Left renal cortex interstitium (tissue), 4 donors: ENCODE results near the gene CBFA2T2. TPM values are rescaled to one million over a fixed set of nuclear protein-coding genes. Genes with fewer than 3 reads are reported as not detected.
"Not testable (repeated sequence)": the region's sequence is repeated elsewhere in the genome, so short reads cannot be mapped to it uniquely, and the experiment has no call there.

Source experiments
- DNase-seq, 4 donors: peaks; one replicate each; pipeline ENCODE4 v3.0.0-alpha.2; 2013; ENCODE audit warnings: low read depth in 4 of 4, low spot score in 2 of 4, missing footprints in 1 of 4
- polyA plus RNA-seq, 4 donors: library from polyadenylated mRNA; unstranded; fragments of 120-200 nt; gene quantifications; one replicate each; pipeline ENCODE4 v1.2.1, GENCODE V29; 2013; ENCODE audit not compliant: insufficient read length in 4 of 4

Gene CBFA2T2
- polyA plus RNA-seq, 4 donors = 20.6 to 36.3 (median 28.4) TPM

- DNase-seq = no peak
Observed at GRCh38 chr20:33501000-33501399, 11.1 kb downstream of the CBFA2T2 start.

GRCh38 chr20:33503564-33503963, 13.7 kb downstream of the CBFA2T2 start:
- DNase-seq = no peak

GRCh38 chr20:33506576-33506975, 16.7 kb downstream of the CBFA2T2 start:
- DNase-seq = no peak

- DNase-seq = no peak
Observed at GRCh38 chr20:33507461-33507860, 17.6 kb downstream of the CBFA2T2 start.

- DNase-seq = not testable (repeated sequence)
Observed at GRCh38 chr20:33508015-33508414, 18.1 kb downstream of the CBFA2T2 start.

- not testable (repeated sequence) for DNase-seq
Observed at GRCh38 chr20:33509057-33509456, 19.2 kb downstream of the CBFA2T2 start.

GRCh38 chr20:33511876-33512275, 22.0 kb downstream of the CBFA2T2 start:
- DNase-seq = not testable (repeated sequence)

GRCh38 chr20:33515569-33516216, 25.8 kb downstream of the CBFA2T2 start:
- DNase-seq = no peak

GRCh38 chr20:33516882-33517281, 27.0 kb downstream of the CBFA2T2 start:
- DNase-seq = no peak

GRCh38 chr20:33518071-33518470, 28.2 kb downstream of the CBFA2T2 start:
- DNase-seq = no peak

- no peak for DNase-seq
Observed at GRCh38 chr20:33521461-33521860, 31.6 kb downstream of the CBFA2T2 start.

- DNase-seq = no peak
Observed at GRCh38 chr20:33522256-33522820, 32.4 kb downstream of the CBFA2T2 start.

GRCh38 chr20:33524261-33524660, 34.4 kb downstream of the CBFA2T2 start:
- no peak for DNase-seq

- no peak for DNase-seq
Observed at GRCh38 chr20:33526769-33527168, 36.9 kb downstream of the CBFA2T2 start.

- peak; percentile 59 to 84 (median 69) for DNase-seq
Observed at GRCh38 chr20:33531047-33531877, 41.4 kb downstream of the CBFA2T2 start.

GRCh38 chr20:33531885-33532284, 42.0 kb downstream of the CBFA2T2 start:
- DNase-seq = peak in 1 of 4 donors; percentile 62

- DNase-seq = no peak
Observed at GRCh38 chr20:33532753-33533459, 43.0 kb downstream of the CBFA2T2 start.

- DNase-seq = not testable (repeated sequence)
Observed at GRCh38 chr20:33535717-33536116, 45.8 kb downstream of the CBFA2T2 start.

GRCh38 chr20:33537608-33538007, 47.7 kb downstream of the CBFA2T2 start:
- no peak for DNase-seq

- no peak for DNase-seq
Observed at GRCh38 chr20:33539129-33539528, 49.2 kb downstream of the CBFA2T2 start.

- no peak for DNase-seq
Observed at GRCh38 chr20:33540427-33540826, 50.5 kb downstream of the CBFA2T2 start.
